Activated CD4-positive, alpha-beta memory T cell treated with anti-CD3 and anti-CD28 coated beads for 36 hours (primary cell): ENCODE results near the gene ICAM4. TPM values are rescaled to one million over a fixed set of nuclear protein-coding genes. Genes with fewer than 3 reads are reported as not detected.
"Not testable (repeated sequence)": the region's sequence is repeated elsewhere in the genome, so short reads cannot be mapped to it uniquely, and the experiment has no call there.

Experiments
- CTCF ChIA-PET: fragments of 350-600 bp; sonication (Branson Sonifier 250); formaldehyde crosslinking; loops from one replicate; lab custom pipeline; 2021; ENCODE audit warnings: antibody characterized with exemption, inconsistent platforms; lab: Charles Lee
- POLR2A ChIA-PET: fragments of 350-600 bp; sonication (Branson Sonifier 250); formaldehyde crosslinking; loops from one replicate; lab custom pipeline; 2021; ENCODE audit warnings: antibody characterized with exemption; lab: Charles Lee
- DNase-seq: peaks from one replicate; pipeline ENCODE4 v3.0.0-alpha.2; 2020
- H3K27ac Mint-ChIP-seq: one replicate; pipeline ENCODE4 v1.8.0; 2021; ENCODE audit warnings: mixed read lengths
- H3K27me3 Mint-ChIP-seq: one replicate; pipeline ENCODE4 v1.8.0; 2021; ENCODE audit warnings: mixed read lengths
- H3K36me3 Mint-ChIP-seq: one replicate; pipeline ENCODE4 v1.8.0; 2021; ENCODE audit warnings: mixed read lengths
- H3K4me1 Mint-ChIP-seq: one replicate; pipeline ENCODE4 v1.8.0; 2021; ENCODE audit warnings: low read depth, mixed read lengths
- H3K4me3 Mint-ChIP-seq: one replicate; pipeline ENCODE4 v1.8.0; 2021; ENCODE audit warnings: mild to moderate bottlenecking, mixed read lengths
- H3K9me3 Mint-ChIP-seq: one replicate; pipeline ENCODE4 v1.8.0; 2021; ENCODE audit warnings: mixed read lengths
- intact Hi-C: fragments of 100-400 bp; cut with micrococcal nuclease; formaldehyde crosslinking; loops from one replicate; pipeline ENCODE4 v1.15.1; 2023
- total RNA-seq, 2 experiments: library from RNA; stranded (reverse); gene quantifications; one replicate each; pipeline ENCODE4 v1.2.3, GENCODE V29; 2021

Gene ICAM4
- total RNA-seq, 2 experiments from 2014 or later: 0.34 to 0.59 TPM

DNA sequence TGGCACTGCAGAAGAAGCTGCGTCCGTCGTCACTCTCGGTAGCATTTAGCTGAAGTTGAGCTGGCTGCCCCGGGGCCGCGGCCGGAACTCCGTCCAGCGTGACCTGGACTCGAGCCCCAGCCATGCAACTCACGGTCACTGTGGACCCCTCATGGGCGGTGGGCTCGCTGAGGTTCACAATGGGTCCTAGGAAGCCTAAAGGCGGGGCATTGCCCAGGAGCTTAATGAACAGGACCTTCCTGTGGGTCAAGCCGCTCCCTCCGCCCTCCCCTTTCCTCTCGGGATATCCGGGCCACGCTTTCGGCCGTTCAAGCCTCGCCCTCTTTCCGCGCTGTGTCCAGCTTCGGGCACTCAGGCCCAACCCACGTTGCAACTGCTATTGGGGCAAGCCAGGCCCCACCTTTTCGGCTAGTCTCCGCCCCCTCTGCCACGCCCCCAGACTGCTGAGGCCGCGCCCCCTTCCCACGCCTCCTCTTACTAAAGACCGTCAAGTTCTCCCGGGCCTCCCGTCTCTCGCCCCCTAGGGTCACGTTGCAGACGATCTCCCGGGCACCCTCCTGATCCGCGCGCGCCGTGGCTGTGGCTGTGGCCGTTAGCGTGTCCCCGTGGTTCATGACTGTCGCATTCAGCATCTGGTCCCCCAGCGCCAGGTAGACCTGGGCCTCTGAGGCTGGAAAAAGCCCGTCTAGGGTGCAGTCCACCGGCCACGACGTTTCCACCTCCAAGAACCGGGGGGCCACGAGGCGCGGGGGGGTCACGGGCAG lies 48.0 kb downstream of the ICAM4 start:
- CTCF ChIA-PET: interaction anchor here (1.2 to 2.0 kb wide), 4 partner anchors 20 to 65 kb away, joined by 3 to 12 read pairs (median 5); no protein-coding TSS in a partner anchor
- intact Hi-C loops: loop anchor here (10.0 kb wide), 1 partner anchor 140 kb away; the partner anchor contains the start of gene DNMT1
- POLR2A ChIA-PET: interaction anchor here (0.6 to 1.3 kb wide), 3 partner anchors 10 to 67 kb away, joined by 3 read pairs; no protein-coding TSS in a partner anchor
- Mint-ChIP-seq H3K27me3 (no peaks in the 10 kb centered on the region), H3K4me3 (peak overlapping the region; percentile 95), H3K4me1 (peaks cover 51% of the 10 kb centered on the region), H3K27ac (no peak overlapping the region), H3K36me3 (peaks cover 32% of the 10 kb centered on the region), H3K9me3 (no peaks in the 10 kb centered on the region)
- DNase-seq: peak; percentile 71

DNA sequence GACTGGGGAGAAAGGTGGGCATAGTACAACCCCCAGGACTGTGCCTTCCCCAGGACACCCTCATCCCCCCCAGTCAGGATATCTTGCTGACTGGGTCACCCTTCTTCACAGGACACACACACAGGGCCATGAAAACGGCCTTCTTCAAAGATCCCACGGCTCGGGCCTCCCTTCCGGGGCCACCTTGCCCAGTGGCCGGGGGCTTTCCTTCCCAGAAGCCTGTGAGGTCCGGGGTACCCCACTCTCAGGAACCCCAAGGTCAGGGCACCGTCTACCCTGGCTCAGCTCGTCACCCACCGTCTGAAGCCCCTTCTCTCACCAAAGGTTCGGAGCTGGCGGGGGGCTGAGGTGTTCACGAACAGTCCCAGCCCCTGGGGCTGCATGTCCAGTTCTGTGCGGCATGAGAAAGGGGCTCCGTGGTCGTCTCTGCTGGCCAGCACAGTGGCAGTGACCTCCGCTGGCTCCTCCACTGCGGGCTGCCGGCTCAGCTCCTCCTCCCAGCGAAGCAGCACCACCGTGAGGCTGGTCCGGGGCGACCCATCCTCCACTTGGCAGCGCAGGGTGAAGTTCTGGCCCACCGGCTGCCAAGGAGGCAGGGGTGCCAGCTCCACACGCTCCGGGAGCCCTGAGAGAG lies 48.7 kb downstream of the ICAM4 start:
- intact Hi-C loops: loop anchor here (10.0 kb wide), 1 partner anchor 141 kb away; the partner anchor contains the start of gene DNMT1
- H3K9me3 Mint-ChIP-seq: no peaks in the 10 kb centered on the region
- CTCF ChIA-PET: no interaction called here
- H3K27me3 Mint-ChIP-seq: no peaks in the 10 kb centered on the region
- POLR2A ChIA-PET: interaction anchor here (0.5 kb wide), 1 partner anchor 474 kb away, joined by 3 read pairs; no protein-coding TSS in a partner anchor
- H3K36me3 Mint-ChIP-seq: peaks cover 26% of the 10 kb centered on the region
- H3K4me1 Mint-ChIP-seq: peaks cover 51% of the 10 kb centered on the region
- no peak for DNase-seq
- H3K27ac Mint-ChIP-seq: no peak overlapping the region
- H3K4me3 Mint-ChIP-seq: no peak overlapping the region

- H3K27me3 Mint-ChIP-seq, DNase-seq, H3K4me3 Mint-ChIP-seq, H3K9me3 Mint-ChIP-seq, POLR2A ChIA-PET, H3K27ac Mint-ChIP-seq: not testable (repeated sequence)
- Mint-ChIP-seq H3K4me1 (peaks cover 51% of the 10 kb centered on the region), H3K36me3 (peaks cover 26% of the 10 kb centered on the region)
- CTCF ChIA-PET: interaction anchor here (2.1 kb wide), 1 partner anchor 52 kb away, joined by 4 read pairs; no protein-coding TSS in a partner anchor
- intact Hi-C loops: loop anchor here (10.0 kb wide), 1 partner anchor 142 kb away; the partner anchor contains the start of gene DNMT1
Measured at GRCh38 chr19:10336725-10337124, 50.0 kb downstream of the ICAM4 start.

Other genes with a start within 250 kb of the ICAM4 start
- gene SHFL, start 200.6 kb upstream of the ICAM4 start, total RNA-seq: 10 to 100 TPM; 53.5 to 62.9 TPM
- gene ANGPTL6, start 184.3 kb upstream of the ICAM4 start, total RNA-seq: 10 to 100 TPM; 11.8 to 12.4 TPM
- 100 to 1,000 TPM in 1 of 2 experiments, 10 to 100 TPM in 1; 99.2 to 107 TPM for gene PPAN, start 180.6 kb upstream of the ICAM4 start, total RNA-seq
- gene P2RY11, start 175.3 kb upstream of the ICAM4 start, total RNA-seq: 10 to 100 TPM; 28.4 to 29.6 TPM
- 100 to 1,000 TPM; 218 to 245 TPM for gene EIF3G, start 167.1 kb upstream of the ICAM4 start, total RNA-seq
- gene DNMT1, start 92.0 kb upstream of the ICAM4 start, total RNA-seq: 100 to 1,000 TPM; 356 to 357 TPM
- gene S1PR2, start 55.6 kb upstream of the ICAM4 start, total RNA-seq: 1 to 10 TPM; 9.4 to 9.8 TPM
- gene MRPL4, start 34.7 kb upstream of the ICAM4 start, total RNA-seq: 100 to 1,000 TPM; 106 to 115 TPM
- 10 to 100 TPM; 45.2 to 46.4 TPM for gene ICAM1, start 15.8 kb upstream of the ICAM4 start, total RNA-seq
- 1 to 10 TPM; 1.1 to 1.3 TPM for gene ICAM5, start 3.0 kb downstream of the ICAM4 start, total RNA-seq
- gene ZGLP1, start 22.9 kb downstream of the ICAM4 start, total RNA-seq: 1 to 10 TPM in 1 of 2 experiments, under 1 TPM in 1; 0.85 to 2.0 TPM
- 10 to 100 TPM in 1 of 2 experiments, 1 to 10 TPM in 1; 9.9 to 12.2 TPM for gene FDX2, start 29.1 kb downstream of the ICAM4 start, total RNA-seq
- 10 to 100 TPM; 81.5 to 85.0 TPM for gene RAVER1, start 46.6 kb downstream of the ICAM4 start, total RNA-seq
- 100 to 1,000 TPM; 125 to 132 TPM for gene ICAM3, start 52.7 kb downstream of the ICAM4 start, total RNA-seq
- gene TYK2, start 93.6 kb downstream of the ICAM4 start, total RNA-seq: 100 to 1,000 TPM; 168 to 186 TPM
- gene CDC37, start 116.6 kb downstream of the ICAM4 start, total RNA-seq: 100 to 1,000 TPM; 189 to 207 TPM
- gene PDE4A, start 133.6 kb downstream of the ICAM4 start, total RNA-seq: 10 to 100 TPM; 15.7 to 17.5 TPM
- gene KEAP1, start 216.4 kb downstream of the ICAM4 start, total RNA-seq: 10 to 100 TPM; 68.0 to 71.0 TPM
- under 1 TPM; 0.12 to 0.40 TPM for gene S1PR5, start 230.5 kb downstream of the ICAM4 start, total RNA-seq